Stimulated activated CD4-positive, alpha-beta T cell treated with anti-CD3 and anti-CD28 coated beads, TNF-alpha, amount 100 ng/mL, for 48 hours (primary cell): ENCODE data around the gene TWNK.
"Not testable (repeated sequence)": the region's sequence is repeated elsewhere in the genome, so short reads cannot be mapped to it uniquely, and the experiment has no call there.

ENCODE experiments used
- DNase-seq, 3 donors: peaks; one replicate each; pipeline ENCODE4 v3.0.0-alpha.2; 2020; ENCODE audit warnings: low read depth in 3 of 3

The TWNK gene

GRCh38 chr10:100972904-100973535, 14.3 kb upstream of the TWNK start:
- DNase-seq, result no peak

DNA sequence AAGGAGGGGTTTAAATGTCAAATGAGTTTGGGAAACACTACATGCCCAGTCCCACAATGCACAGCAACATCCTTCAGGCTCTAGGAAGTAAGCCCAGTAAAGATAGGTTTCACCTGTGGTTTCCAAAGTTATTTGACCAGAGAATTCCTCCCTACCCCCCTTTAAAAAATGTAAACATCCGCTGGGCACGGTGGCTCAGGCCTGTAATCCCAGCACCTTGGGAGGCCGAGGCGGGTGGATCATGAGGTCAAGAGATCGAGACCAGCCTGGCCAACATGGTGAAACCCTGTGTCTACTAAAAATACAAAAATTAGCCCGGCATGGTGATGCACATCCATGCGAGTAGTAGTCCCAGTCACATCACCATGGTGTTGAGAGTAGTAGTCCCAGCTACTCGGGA, 11.9 kb upstream of the TWNK start:
- not testable (repeated sequence) for DNase-seq

GRCh38 chr10:100976906-100977305, 10.4 kb upstream of the TWNK start:
- no peak for DNase-seq

GRCh38 chr10:100977436-100977835, 9.9 kb upstream of the TWNK start:
- DNase-seq, result no peak

GRCh38 chr10:100978121-100978900, 9.0 kb upstream of the TWNK start:
- no peak for DNase-seq

- no peak for DNase-seq
These were observed 8.5 kb upstream of the TWNK start for GRCh38 chr10:100978901-100979195.

DNA sequence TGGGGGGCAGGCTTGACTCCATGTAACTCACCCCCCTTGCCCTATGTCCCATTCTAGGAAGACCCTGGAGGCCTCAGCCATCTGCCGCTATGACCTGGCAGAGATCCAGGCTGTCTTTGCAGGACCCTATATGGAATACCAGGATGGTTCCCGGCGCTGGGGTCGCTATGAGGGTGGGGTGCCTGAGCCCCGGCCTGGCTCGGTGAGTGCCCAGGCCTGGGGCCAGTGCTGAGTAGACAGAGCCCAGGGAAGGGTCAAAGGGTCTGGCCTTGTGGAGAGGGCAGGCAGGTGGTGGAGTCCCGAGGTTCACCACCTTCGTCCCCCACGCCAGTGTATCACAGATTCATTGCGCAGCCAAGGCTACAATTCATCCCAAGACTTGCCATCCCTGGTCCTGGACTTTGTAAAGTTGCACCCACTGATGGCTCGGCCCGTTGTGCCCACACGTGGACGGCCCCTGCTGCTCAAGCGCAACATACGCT, 7.5 kb upstream of the TWNK start:
- no peak for DNase-seq

- DNase-seq, result no peak
These were observed 7.0 kb upstream of the TWNK start for GRCh38 chr10:100980311-100980710.

- DNase-seq, result no peak
These were observed 6.6 kb upstream of the TWNK start for GRCh38 chr10:100980711-100981110.

DNA sequence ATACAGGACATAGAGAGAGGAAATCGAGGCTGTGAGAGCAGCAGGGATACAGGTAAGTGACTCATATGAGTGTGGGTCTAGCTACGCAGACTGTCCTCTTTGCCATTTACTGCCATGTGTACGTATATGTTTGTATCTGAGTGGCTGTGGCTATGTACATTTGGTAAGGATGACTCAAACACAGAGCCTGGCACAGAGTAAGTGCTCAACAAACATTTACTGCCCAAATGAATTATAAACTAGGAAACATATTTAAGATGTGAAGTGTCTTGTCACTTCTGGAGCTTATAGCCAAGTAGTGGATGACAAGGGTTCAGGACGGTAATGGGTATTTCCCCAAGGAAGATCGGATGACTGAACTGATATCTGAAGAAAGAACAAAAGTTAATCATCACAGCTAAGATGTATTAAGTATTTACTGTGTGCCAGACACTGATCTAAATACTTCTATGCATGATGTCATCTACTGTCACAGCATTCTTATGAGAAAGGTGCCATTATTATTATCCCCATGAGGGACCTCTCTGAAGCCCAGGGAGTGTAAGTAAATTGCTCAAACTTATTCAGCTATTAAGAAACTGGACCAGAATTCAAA, 6.1 kb upstream of the TWNK start:
- DNase-seq, result no peak

- no peak for DNase-seq
These were observed 4.2 kb upstream of the TWNK start for GRCh38 chr10:100982916-100983830.

DNA sequence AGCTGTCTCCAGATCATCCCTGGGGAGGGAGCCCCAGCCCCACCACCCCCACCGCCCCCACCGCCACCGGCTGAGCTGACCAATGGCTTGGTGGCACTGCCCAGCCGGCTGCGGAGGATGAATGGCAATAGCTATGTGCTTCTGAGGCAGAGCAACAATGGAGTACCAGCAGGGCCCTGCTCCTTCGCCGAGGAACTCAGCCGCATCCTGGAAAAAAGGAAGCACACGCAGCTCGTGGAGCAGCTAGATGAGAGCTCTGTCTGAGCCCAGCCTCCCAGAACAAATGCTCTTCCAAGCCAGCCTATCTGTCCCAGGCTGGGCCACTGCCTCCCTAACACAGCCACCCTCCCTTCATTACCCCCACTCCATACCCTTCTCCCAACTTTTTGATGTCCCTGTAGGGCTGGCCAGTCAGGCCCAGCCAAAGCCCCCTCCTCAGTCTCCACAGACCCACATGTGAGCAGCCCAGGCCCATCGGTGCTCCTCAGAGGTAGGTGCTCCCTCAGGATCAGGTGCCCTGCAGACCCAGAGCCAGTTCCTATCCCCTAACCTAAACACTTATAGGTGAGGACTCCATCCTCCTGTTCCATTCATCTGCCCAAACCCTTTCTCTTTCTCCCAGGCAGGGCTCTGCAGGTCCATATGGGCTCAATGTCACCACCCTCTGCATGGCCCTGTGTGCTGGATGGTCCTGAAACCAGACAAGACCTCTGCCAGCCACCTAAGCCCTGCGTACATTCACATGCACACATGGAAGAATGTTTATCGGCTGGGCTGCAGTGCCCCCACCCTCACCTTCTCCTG, 3.3 kb upstream of the TWNK start:
- no peak for DNase-seq

GRCh38 chr10:100984672-100985177, 2.6 kb upstream of the TWNK start:
- no peak for DNase-seq

DNA sequence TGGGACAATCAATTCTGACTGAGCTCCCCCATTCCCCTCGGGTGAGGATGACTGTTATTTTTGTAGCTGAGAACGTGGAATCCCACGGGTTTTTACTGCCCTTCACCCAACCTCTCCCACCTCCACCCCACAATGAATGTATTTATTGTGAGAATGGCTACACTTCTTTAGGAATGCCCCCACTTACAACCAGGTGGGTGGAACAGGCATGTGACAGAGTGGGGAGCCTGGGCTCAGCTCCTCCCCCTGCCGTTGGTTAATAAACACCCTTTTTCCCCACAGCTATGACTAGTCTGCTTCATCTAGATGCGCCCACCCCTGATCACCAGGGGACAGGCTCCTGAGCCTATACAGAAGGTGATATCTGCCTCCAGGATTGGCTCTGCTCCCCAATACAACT, 2.0 kb upstream of the TWNK start:
- DNase-seq, result no peak

DNA sequence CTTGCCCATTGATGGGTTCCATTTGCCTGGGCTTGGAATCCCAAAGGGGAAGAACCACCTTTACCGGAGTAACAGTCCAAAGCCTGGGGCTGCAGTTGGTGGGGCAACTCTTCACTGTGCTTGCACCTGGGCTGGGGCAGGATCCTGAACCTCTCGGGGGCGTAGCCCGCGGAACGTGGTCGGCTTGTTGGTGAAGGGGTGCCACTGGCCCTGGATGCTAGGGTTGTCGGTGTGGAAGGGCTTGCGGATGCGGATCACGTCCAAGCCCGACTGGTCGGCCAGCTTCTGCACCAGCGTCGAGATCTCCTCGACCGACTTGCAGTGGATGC, 756 bp upstream of the TWNK start:
- no peak for DNase-seq

DNA sequence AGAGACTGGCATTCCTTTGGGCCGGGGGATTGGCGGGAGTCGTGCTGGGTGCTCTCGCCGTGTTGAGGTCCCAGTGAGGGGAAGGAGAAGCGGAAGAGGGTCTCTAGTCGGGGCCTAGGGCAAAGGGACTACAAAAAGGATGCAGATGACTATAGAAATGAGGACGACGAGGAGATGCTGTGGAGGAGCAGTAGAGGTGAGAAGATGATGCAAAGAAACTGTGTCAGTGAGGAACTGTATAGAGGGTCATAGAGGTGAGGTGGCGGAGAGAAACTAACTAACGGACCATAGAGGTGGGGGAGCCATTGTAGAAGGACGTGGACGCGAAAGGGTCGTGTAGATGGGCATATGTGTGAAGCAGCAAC, 324 bp downstream of the TWNK start:
- DNase-seq, result no peak

GRCh38 chr10:100988166-100988565, 823 bp downstream of the TWNK start:
- no peak for DNase-seq

DNA sequence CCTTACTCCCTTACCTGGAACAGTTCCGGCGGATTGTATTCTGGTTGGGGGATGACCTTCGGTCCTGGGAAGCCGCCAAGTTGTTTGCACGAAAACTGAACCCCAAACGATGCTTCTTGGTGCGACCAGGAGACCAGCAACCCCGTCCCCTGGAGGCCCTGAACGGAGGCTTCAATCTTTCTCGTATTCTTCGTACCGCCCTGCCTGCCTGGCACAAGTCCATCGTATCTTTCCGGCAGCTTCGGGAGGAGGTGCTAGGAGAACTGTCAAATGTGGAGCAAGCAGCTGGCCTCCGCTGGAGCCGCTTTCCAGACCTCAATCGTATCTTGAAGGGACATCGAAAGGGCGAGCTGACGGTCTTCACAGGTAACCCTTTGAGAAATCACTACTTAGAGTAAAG, 1.7 kb downstream of the TWNK start:
- DNase-seq, result no peak

DNA sequence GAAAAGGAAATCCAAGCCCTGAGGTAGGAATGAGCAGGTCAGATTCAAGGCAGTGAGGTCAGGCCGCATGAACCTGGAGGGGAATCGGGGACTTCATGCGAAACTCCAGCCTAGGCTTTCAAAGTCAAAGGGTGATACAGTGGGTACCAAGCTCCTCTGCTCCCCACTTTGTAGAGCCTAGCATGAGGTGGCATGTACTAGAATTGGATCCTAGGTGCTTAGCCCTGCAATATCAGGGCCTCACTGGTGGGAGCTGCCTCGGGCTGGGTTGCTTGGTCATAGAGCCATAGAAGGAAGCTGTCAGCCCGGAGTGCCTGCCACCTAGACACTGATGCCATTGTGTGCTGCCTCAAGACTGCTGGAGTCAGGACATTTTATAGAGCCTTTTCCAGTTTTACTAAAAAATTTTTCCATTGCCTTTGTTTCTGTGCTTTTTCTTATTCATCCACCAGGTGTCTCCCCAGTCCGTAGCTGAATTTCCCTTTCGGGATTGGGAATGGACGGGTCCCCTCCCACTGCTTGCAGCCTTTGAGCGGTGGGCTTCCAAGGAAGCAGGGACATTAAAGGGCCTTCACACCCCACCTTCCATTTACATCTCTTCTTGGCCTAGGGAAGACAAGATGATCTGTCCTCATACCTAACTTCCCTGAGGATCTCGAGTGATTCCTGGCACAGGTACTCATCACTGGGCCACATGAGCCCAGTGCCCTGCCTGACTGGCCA, 6.8 kb downstream of the TWNK start:
- no peak for DNase-seq

GRCh38 chr10:100995181-100995580, 7.8 kb downstream of the TWNK start:
- no peak for DNase-seq
